GM12878 (cell line): Measurements from ENCODE around the gene IL10. TPM values are rescaled to one million over a fixed set of nuclear protein-coding genes. Genes with fewer than 3 reads are reported as not detected.

Experiments used
- CBX3 ChIP-seq: fragments of 200-600 bp; sonication (generic); IDR thresholded peaks from 2 replicates; pipeline ENCODE4 v1.6.1; 2016; ENCODE audit warnings: low read depth, borderline replicate concordance
- CHD4 ChIP-seq: fragments of 200-600 bp; sonication (generic); IDR thresholded peaks from 2 replicates; pipeline ENCODE4 v1.6.1; 2016; ENCODE audit warnings: mild to moderate bottlenecking
- DPF2 ChIP-seq: fragments of 450-650 bp; IDR thresholded peaks from 2 replicates; pipeline ENCODE4 v1.6.1; 2017; ENCODE audit warnings: mild to moderate bottlenecking
- EP300 ChIP-seq, 2 experiments: fragments of 150-350 bp in 1 of 2; IDR thresholded peaks; 2 replicates each; pipeline ENCODE4 v1.6.1; 2011 to 2012; ENCODE audit warnings: low read depth in 2 of 2, low read length in 2 of 2, borderline replicate concordance in 1 of 2, improper control_type of control experiment in 1 of 2, inconsistent platforms in 1 of 2; ENCODE audit not compliant: control insufficient read depth in 1 of 2
- IKZF1 ChIP-seq: fragments of 450-650 bp; conservative IDR thresholded peaks from 2 replicates; pipeline ENCODE4 v1.6.1; 2017; ENCODE audit warnings: antibody characterized with exemption, mild to moderate bottlenecking
- IKZF2 ChIP-seq, 2 experiments: fragments of 450-650 bp; IDR thresholded peaks; 2 replicates each; pipeline ENCODE4 v1.6.1; 2017; ENCODE audit warnings: mild to moderate bottlenecking in 2 of 2, moderate library complexity in 2 of 2
- JUNB ChIP-seq: IDR thresholded peaks from 2 replicates; pipeline ENCODE4 v1.6.1; 2016; ENCODE audit warnings: antibody characterized with exemption, mild to moderate bottlenecking
- NFIC ChIP-seq: IDR thresholded peaks from 2 replicates; pipeline ENCODE4 v1.6.1; 2012; ENCODE audit warnings: low read depth, mild to moderate bottlenecking, inconsistent platforms, low read length, moderate library complexity
- NFYA ChIP-seq: IDR thresholded peaks from 2 replicates; pipeline ENCODE4 v1.6.1; 2011; ENCODE audit warnings: low read depth, mild to moderate bottlenecking, low read length, improper control_type of control experiment, borderline replicate concordance
- NR2C1 ChIP-seq: fragments of 450-650 bp; IDR thresholded peaks from 2 replicates; pipeline ENCODE4 v1.6.1; 2017; ENCODE audit warnings: antibody characterized with exemption, mild to moderate bottlenecking, moderate library complexity
- RELA ChIP-seq: fragments of 450-650 bp; IDR thresholded peaks from 2 replicates; pipeline ENCODE4 v1.8.0; 2014; ENCODE audit warnings: borderline replicate concordance; ENCODE audit not compliant: partially characterized antibody
- SIN3A ChIP-seq: IDR thresholded peaks from 2 replicates; pipeline ENCODE4 v1.6.1; 2012; ENCODE audit warnings: low read depth, low read length, improper control_type of control experiment
- STAT1 ChIP-seq: fragments of 450-650 bp; conservative IDR thresholded peaks from 2 replicates; pipeline ENCODE4 v1.6.1; 2014; ENCODE audit warnings: antibody characterized with exemption, mild to moderate bottlenecking
- STAT3 ChIP-seq: IDR thresholded peaks from 2 replicates; pipeline ENCODE4 v1.6.1; 2011; ENCODE audit warnings: low read depth, low read length, improper control_type of control experiment
- TCF3 ChIP-seq: IDR thresholded peaks from 2 replicates; pipeline ENCODE4 v1.6.1; 2012; ENCODE audit warnings: low read depth, mild to moderate bottlenecking, low read length, borderline replicate concordance; ENCODE audit not compliant: insufficient read depth
- ZNF274 ChIP-seq: IDR thresholded peaks from one replicate; pipeline ENCODE4 v1.8.0; 2011; ENCODE audit not compliant: insufficient read length, insufficient read depth
- polyA plus RNA-seq, 11 experiments: library from polyadenylated mRNA; depleted of rRNA in 4 of 11; unstranded in 6 of 11; stranded (reverse) in 5 of 11; fragments of >200 nt; fragmentation: Nextera tagmentation in 4 of 11; fragmentation: Illumina TruSeq in 1 of 11; extraction: Ambion mirVana in 4 of 11; extraction: Trizol in 1 of 11; gene quantifications; 1 replicate in 1 of 11; 2 replicates in 10 of 11; pipeline versions ENCODE4 v1.2.1 to v1.2.3, GENCODE V29; 2011 to 2016; ENCODE audit warnings: inconsistent platforms in 2 of 11, missing spikeins in 2 of 11, low read depth in 1 of 11
- total RNA-seq, 4 experiments: library from RNA; depleted of rRNA in 3 of 4; stranded (reverse); fragments of >200 nt in 3 of 4; fragmentation: Illumina TruSeq in 1 of 4; extraction: Trizol in 1 of 4; gene quantifications; 2 replicates each; pipeline versions ENCODE4 v1.2.1 to v1.2.3, GENCODE V29; 2013 to 2021
- TF ChIP-seq, protein P1 (sequence below): fragments of 450-650 bp; IDR thresholded peaks from 2 replicates; pipeline ENCODE4 v1.6.1; 2017; ENCODE audit warnings: mild to moderate bottlenecking, moderate library complexity
- TF ChIP-seq, protein P2 (sequence below): fragments of 450-650 bp; IDR thresholded peaks from 2 replicates; pipeline ENCODE4 v1.6.1; 2016; ENCODE audit warnings: mild to moderate bottlenecking
- TF ChIP-seq, protein P3 (sequence below): IDR thresholded peaks from 2 replicates; pipeline ENCODE4 v1.6.1; 2011; ENCODE audit warnings: mild to moderate bottlenecking, low read depth, low read length, moderate library complexity; ENCODE audit not compliant: insufficient replicate concordance
- TF ChIP-seq, protein P4 (sequence below): fragments of 150-350 bp; IDR thresholded peaks from 2 replicates; pipeline ENCODE4 v1.6.1; 2014; ENCODE audit warnings: mild to moderate bottlenecking, low read depth, low read length
- TF ChIP-seq, protein P5 (sequence below): IDR thresholded peaks from 2 replicates; pipeline ENCODE4 v1.6.1; 2012; ENCODE audit warnings: low read depth, low read length, improper control_type of control experiment

Gene IL10
- total and polyA plus RNA-seq, 10 of the 15 experiments (the other 5 are each of a cell fraction or from before 2014, with no cell fraction given), result 0.34 to 5.0 (median 1.1) TPM

DNA sequence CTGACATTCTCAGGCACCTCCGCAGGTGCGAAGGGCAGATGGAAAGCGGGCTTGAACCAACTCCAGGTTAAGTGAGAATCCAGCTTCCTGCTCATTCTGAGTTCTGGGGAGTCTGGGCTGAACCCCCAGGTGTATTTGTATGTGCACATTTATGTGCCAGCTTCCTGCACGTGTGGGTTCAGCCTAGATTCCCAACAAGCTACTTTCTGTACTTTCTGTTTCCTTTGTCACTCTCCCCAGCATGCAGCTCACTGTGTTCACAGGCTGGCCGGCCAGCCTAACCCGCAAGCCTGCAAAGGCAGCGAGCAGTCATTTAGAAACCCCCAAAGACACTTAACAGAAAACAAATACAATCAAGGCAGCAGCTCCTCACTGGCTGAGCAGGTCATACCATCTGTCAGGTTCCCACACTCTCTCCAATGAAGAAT lies 3.0 kb downstream of the IL10 start (continued):
- TF ChIP-seq, protein P1, sequence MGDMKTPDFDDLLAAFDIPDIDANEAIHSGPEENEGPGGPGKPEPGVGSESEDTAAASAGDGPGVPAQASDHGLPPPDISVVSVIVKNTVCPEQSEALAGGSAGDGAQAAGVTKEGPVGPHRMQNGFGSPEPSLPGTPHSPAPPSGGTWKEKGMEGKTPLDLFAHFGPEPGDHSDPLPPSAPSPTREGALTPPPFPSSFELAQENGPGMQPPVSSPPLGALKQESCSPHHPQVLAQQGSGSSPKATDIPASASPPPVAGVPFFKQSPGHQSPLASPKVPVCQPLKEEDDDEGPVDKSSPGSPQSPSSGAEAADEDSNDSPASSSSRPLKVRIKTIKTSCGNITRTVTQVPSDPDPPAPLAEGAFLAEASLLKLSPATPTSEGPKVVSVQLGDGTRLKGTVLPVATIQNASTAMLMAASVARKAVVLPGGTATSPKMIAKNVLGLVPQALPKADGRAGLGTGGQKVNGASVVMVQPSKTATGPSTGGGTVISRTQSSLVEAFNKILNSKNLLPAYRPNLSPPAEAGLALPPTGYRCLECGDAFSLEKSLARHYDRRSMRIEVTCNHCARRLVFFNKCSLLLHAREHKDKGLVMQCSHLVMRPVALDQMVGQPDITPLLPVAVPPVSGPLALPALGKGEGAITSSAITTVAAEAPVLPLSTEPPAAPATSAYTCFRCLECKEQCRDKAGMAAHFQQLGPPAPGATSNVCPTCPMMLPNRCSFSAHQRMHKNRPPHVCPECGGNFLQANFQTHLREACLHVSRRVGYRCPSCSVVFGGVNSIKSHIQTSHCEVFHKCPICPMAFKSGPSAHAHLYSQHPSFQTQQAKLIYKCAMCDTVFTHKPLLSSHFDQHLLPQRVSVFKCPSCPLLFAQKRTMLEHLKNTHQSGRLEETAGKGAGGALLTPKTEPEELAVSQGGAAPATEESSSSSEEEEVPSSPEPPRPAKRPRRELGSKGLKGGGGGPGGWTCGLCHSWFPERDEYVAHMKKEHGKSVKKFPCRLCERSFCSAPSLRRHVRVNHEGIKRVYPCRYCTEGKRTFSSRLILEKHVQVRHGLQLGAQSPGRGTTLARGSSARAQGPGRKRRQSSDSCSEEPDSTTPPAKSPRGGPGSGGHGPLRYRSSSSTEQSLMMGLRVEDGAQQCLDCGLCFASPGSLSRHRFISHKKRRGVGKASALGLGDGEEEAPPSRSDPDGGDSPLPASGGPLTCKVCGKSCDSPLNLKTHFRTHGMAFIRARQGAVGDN, result peak; percentile 88
- TF ChIP-seq DPF2, result peak; percentile 89; the same call in 1 of the 2 replicates
- no peak for TF ChIP-seq ZNF274
- TF ChIP-seq, protein P2, sequence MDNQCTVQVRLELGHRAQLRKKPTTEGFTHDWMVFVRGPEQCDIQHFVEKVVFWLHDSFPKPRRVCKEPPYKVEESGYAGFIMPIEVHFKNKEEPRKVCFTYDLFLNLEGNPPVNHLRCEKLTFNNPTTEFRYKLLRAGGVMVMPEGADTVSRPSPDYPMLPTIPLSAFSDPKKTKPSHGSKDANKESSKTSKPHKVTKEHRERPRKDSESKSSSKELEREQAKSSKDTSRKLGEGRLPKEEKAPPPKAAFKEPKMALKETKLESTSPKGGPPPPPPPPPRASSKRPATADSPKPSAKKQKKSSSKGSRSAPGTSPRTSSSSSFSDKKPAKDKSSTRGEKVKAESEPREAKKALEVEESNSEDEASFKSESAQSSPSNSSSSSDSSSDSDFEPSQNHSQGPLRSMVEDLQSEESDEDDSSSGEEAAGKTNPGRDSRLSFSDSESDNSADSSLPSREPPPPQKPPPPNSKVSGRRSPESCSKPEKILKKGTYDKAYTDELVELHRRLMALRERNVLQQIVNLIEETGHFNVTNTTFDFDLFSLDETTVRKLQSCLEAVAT, result peak; percentile 58
- peak; percentile 89 for TF ChIP-seq JUNB
- no peak for TF ChIP-seq CHD4
- TF ChIP-seq NR2C1, result no peak
- no peak for TF ChIP-seq NFYA
- TF ChIP-seq STAT3, result no peak
- TF ChIP-seq RELA, result peak; percentile 32
- TF ChIP-seq EP300 (IDR thresholded peaks at IDR 0.05; ENCODE audit: borderline replicate concordance in 1 of 2, control insufficient read depth in 1 of 2, low read depth in 2 of 2, low read length in 2 of 2), result peak; percentile 65 to 79; a peak in 3 of 4 replicates
- TF ChIP-seq, protein P3, sequence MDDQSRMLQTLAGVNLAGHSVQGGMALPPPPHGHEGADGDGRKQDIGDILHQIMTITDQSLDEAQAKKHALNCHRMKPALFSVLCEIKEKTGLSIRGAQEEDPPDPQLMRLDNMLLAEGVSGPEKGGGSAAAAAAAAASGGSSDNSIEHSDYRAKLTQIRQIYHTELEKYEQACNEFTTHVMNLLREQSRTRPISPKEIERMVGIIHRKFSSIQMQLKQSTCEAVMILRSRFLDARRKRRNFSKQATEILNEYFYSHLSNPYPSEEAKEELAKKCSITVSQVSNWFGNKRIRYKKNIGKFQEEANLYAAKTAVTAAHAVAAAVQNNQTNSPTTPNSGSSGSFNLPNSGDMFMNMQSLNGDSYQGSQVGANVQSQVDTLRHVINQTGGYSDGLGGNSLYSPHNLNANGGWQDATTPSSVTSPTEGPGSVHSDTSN, result no peak
- TF ChIP-seq, protein P4, sequence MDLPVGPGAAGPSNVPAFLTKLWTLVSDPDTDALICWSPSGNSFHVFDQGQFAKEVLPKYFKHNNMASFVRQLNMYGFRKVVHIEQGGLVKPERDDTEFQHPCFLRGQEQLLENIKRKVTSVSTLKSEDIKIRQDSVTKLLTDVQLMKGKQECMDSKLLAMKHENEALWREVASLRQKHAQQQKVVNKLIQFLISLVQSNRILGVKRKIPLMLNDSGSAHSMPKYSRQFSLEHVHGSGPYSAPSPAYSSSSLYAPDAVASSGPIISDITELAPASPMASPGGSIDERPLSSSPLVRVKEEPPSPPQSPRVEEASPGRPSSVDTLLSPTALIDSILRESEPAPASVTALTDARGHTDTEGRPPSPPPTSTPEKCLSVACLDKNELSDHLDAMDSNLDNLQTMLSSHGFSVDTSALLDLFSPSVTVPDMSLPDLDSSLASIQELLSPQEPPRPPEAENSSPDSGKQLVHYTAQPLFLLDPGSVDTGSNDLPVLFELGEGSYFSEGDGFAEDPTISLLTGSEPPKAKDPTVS, result no peak
- TF ChIP-seq IKZF1, result peak; percentile 96
- TF ChIP-seq, protein P5, sequence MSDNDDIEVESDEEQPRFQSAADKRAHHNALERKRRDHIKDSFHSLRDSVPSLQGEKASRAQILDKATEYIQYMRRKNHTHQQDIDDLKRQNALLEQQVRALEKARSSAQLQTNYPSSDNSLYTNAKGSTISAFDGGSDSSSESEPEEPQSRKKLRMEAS, result peak; percentile 78; the same call in 1 of the 2 replicates
- TF ChIP-seq CBX3, result no peak
- peak; percentile 58 for TF ChIP-seq TCF3
- no peak for TF ChIP-seq SIN3A
- peak; percentile 97 for TF ChIP-seq IKZF2 (IDR thresholded peaks at IDR 0.05)
- TF ChIP-seq NFIC, result peak; percentile 84
- TF ChIP-seq STAT1, result no peak
